Fibroblast of upper back skin (primary cell): ENCODE results near the gene TP53BP1.

ENCODE experiments used
- DNase-seq: peaks from one replicate; pipeline ENCODE4 v3.0.0-alpha.2; 2013

TP53BP1 gene, protein sequence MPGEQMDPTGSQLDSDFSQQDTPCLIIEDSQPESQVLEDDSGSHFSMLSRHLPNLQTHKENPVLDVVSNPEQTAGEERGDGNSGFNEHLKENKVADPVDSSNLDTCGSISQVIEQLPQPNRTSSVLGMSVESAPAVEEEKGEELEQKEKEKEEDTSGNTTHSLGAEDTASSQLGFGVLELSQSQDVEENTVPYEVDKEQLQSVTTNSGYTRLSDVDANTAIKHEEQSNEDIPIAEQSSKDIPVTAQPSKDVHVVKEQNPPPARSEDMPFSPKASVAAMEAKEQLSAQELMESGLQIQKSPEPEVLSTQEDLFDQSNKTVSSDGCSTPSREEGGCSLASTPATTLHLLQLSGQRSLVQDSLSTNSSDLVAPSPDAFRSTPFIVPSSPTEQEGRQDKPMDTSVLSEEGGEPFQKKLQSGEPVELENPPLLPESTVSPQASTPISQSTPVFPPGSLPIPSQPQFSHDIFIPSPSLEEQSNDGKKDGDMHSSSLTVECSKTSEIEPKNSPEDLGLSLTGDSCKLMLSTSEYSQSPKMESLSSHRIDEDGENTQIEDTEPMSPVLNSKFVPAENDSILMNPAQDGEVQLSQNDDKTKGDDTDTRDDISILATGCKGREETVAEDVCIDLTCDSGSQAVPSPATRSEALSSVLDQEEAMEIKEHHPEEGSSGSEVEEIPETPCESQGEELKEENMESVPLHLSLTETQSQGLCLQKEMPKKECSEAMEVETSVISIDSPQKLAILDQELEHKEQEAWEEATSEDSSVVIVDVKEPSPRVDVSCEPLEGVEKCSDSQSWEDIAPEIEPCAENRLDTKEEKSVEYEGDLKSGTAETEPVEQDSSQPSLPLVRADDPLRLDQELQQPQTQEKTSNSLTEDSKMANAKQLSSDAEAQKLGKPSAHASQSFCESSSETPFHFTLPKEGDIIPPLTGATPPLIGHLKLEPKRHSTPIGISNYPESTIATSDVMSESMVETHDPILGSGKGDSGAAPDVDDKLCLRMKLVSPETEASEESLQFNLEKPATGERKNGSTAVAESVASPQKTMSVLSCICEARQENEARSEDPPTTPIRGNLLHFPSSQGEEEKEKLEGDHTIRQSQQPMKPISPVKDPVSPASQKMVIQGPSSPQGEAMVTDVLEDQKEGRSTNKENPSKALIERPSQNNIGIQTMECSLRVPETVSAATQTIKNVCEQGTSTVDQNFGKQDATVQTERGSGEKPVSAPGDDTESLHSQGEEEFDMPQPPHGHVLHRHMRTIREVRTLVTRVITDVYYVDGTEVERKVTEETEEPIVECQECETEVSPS (N-terminal part only)

DNA sequence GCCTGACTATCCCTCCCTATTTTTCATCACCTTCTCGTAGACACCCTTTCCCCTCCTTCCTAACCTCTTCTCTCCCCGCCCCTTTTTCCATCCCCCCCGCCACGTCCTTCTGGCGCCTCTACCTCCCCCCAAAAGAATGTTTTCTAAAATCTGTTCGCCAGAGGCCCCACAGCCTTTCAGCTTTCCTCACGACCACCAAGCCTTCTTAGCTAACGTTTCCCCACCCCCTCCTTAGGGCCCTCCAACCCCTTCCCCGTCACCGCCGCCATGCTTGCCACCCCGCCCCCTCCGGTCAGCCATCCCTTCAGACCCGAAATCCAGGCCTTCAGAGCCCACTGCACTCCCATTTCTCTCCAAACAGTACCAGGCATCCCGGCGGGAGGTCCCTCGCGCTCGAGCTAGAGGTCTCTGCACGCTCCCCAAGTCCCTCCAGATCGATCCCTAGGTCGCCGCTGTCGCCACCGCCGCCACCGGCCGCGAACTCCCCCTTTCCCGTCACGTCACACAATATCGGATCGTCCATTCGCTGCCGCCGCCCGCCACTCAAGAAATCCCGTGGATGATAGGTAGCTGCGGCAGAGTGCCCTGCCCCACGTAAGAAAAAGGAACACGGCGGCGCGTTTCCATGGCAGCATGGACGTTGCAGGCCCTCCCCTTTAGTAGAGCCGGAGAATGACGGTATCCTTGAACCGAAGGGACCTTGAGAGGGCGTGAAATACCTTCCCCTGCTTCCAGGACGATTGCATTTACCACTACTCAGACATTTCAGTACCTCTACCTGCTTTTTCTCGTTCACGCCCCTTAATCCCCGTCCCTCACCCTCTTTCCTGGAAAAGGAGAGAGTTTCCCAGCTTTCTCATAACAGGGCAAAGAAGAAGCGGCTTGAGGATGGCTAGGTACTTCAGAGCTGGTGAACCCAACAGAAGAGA is at the start of gene TP53BP1:
TP53BP1 (minus strand) TSS at position 484 of the 929 bp plus-strand sequence; CDS start at position 371, 113 bp downstream.
- DNase-seq: peak; percentile 95

DNA sequence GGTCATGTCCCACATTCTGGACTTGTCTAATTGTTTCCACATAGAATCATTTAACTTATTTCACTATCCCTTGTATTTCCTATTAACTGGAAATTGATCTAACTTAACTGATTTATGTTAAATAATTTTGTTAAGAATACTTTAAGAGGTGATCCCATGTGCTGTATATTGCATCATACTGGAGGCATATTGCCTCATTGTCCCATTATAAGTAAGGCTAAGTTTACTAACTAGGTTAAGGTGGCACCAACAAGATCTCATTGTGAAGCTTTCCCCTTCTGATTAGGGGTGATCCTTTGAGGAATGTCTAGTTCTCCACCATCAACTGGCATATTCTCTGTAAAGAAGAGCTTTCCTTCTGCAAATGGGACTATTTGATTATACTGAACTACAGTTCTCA is 48.8 kb upstream of the TP53BP1 start:
- no peak for DNase-seq

DNA sequence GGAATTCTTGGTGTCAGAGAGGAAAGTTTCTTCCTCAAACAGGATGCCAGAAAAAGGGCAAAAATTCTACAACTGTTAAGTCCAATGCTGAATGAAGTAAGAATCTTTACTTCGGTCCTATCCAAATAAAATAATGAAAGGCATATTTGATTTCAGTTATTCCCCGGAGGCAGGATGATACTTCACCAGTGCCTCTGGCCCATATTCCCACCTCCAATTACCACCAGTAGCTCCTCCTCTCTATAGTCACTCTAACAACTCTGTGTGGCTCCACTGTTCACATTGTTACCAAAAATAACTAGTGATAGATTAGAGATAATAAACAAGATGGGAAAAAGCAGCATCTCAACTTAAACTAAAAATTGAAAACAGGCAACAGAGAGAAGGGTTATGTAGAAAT is 45.1 kb upstream of the TP53BP1 start:
- DNase-seq: no peak

DNA sequence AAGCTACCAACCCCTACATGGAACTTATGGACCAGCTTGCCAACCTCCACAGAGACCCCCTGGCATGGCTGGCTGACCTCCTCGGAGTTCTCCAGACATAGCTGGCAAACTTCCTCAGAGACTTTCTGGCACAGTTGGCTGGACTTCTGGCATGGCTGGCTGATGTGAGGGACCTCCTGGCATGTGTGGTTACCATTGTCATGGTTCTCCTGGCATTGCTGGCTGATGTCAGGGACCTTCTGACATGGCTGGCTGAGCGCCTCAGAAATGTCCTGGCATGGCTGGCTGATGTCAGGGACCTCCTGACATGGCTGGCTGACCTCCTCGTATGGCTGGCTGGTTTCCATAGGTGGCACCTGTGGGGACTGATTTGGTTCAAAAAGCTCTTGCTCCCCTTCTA is 41.9 kb upstream of the TP53BP1 start:
- no peak for DNase-seq

DNA sequence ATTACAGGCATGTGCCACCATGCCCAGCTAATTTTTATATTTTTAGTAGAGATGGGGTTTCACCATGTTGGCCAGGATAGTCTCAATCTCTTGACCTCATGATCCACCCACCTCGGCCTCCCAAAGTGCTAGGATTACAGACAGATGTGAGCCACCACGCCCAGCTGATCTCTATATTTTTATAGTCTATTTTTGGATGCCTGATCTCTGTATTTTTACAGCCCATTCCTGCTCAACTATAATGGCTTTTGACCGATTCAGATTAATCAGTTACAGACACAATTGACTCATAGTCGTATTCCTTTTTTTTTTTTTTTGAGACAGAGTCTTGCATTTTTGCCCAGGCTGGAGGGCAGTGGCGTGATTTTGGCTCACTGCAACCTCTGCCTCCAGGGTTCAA is 39.9 kb upstream of the TP53BP1 start:
- peak; percentile 36 for DNase-seq

DNA sequence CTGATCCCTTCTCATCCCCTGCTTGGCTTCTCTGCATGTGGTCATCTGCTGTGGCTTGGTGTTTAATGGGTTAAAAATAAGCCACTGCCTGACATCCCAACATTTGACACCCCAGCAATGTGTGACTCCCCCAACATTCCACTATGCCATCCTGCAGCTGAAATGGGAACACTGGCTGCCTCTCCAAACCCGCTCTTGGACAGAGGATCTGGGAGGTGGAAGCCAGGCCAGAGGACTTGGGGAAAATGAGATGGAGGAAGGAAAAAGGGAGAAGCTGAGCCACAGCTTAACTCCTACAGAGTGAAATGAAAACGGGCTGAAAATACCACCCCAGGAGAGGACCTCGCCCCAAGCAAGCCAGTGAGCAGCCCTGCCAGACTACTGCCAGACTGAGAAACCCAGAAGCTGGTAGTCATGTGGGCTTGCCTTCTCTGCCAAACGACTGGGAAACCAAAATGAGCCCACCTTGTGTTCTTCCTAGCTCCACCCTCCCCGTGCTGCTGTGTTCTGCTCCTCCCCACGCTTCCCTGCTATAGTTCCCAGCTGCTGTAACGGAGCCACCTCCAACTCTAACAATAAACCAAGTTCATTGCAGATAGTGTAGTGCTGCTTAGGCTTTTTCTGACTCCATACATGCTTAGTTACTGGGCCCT is 38.2 kb upstream of the TP53BP1 start:
- DNase-seq: no peak

DNA sequence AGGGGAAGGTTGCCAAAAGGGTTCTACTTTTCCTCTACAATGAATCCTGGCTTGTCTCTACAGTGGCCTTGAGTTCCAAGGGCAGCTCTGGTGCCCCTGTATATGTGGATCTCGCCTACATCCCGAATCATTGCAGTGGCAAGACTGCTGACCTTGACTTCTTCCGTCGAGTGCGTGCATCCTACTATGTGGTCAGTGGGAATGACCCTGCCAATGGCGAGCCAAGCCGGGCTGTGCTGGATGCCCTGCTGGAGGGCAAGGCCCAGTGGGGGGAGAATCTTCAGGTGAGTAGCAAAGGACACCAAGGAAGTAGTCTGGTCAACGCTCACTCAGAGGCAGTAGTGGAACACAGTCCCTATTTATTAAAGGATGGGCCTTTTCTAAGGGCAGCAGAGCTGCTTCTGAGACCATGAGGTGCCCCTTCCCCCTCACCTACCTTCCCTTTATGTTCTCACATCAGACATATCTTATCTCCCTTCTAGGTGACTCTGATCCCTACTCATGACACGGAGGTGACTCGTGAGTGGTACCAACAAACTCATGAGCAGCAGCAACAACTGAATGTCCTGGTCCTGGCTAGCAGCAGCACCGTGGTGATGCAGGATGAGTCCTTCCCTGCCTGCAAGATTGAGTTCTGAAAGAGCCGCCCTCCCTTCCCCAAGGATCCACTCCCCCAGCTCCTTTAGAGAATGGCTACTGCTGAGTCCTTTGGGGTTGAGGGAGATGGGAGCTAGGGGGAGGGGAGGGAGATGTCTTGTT is 36.8 kb upstream of the TP53BP1 start:
- DNase-seq: no peak

DNA sequence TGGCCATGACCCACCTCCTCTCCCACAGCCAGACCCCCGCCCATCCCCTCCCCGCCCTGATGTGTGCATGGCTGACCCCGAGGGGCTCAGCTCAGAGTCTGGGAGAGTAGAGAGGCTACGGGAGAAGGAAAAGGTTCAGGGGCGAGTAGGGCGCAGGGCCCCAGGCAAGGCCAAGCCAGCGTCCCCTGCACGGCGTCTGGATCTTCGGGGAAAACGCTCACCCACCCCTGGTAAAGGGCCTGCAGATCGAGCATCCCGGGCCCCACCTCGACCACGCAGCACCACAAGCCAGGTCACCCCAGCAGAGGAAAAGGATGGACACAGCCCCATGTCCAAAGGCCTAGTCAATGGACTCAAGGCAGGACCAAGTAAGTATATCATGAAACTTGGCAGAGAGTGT is 36.2 kb upstream of the TP53BP1 start:
- DNase-seq: no peak

DNA sequence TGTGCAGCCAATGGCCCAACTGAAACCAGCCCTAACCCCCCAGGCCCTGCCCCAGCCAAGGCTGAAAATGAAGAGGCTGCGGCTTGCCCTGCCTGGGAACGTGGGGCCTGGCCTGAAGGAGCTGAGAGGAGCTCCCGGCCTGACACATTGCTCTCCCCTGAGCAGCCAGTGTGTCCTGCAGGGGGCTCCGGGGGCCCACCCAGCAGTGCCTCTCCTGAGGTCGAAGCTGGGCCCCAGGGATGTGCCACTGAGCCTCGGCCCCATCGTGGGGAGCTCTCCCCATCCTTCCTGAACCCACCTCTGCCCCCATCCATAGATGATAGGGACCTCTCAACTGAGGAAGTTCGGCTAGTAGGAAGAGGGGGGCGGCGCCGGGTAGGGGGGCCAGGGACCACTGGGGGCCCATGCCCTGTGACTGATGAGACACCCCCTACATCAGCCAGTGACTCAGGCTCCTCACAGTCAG is 35.6 kb upstream of the TP53BP1 start:
- DNase-seq: no peak

DNA sequence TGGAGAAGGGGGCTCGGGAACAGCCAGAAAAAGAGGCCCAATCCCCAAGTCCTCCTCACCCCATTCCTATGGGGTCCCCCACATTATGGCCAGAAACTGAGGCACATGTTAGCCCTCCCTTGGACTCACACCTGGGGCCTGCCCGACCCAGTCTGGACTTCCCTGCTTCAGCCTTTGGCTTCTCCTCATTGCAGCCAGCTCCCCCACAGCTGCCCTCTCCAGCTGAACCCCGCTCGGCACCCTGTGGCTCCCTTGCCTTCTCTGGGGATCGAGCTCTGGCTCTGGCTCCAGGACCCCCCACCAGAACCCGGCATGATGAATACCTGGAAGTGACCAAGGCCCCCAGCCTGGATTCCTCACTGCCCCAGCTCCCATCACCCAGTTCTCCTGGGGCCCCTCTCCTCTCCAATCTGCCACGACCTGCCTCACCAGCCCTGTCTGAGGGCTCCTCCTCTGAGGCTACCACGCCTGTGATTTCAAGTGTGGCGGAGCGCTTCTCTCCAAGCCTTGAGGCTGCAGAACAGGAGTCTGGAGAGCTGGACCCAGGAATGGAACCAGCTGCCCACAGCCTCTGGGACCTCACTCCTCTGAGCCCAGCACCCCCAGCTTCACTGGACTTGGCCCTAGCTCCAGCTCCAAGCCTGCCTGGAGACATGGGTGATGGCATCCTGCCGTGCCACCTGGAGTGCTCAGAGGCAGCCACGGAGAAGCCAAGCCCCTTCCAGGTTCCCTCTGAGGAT is 35.0 kb upstream of the TP53BP1 start:
- DNase-seq: no peak

DNA sequence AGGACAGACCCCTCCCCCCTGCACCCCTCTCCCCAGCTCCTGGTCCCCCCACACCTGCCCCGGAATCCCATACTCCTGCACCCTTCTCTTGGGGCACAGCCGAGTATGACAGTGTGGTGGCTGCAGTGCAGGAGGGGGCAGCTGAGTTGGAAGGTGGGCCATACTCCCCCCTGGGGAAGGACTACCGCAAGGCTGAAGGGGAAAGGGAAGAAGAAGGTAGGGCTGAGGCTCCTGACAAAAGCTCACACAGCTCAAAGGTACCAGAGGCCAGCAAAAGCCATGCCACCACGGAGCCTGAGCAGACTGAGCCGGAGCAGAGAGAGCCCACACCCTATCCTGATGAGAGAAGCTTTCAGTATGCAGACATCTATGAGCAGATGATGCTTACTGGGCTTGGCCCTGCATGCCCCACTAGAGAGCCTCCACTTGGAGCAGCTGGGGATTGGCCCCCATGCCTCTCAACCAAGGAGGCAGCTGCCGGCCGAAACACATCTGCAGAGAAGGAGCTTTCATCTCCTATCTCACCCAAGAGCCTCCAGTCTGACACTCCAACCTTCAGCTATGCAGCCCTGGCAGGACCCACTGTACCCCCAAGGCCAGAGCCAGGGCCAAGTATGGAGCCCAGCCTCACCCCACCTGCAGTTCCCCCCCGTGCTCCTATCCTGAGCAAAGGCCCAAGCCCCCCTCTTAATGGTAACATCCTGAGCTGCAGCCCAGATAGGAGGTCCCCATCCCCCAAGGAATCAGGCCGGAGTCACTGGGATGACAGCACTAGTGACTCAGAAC is 34.3 kb upstream of the TP53BP1 start:
- no peak for DNase-seq

DNA sequence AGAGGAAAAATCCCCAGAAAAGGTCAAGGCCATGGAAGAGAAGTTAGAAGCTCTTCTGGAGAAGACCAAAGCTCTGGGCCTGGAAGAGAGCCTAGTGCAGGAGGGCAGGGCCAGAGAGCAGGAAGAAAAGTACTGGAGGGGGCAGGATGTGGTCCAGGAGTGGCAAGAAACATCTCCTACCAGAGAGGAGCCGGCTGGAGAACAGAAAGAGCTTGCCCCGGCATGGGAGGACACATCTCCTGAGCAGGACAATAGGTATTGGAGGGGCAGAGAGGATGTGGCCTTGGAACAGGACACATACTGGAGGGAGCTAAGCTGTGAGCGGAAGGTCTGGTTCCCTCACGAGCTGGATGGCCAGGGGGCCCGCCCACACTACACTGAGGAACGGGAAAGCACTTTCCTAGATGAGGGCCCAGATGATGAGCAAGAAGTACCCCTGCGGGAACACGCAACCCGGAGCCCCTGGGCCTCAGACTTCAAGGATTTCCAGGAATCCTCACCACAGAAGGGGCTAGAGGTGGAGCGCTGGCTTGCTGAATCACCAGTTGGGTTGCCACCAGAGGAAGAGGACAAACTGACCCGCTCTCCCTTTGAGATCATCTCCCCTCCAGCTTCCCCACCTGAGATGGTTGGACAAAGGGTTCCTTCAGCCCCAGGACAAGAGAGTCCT is 33.4 kb upstream of the TP53BP1 start:
- DNase-seq: no peak

DNA sequence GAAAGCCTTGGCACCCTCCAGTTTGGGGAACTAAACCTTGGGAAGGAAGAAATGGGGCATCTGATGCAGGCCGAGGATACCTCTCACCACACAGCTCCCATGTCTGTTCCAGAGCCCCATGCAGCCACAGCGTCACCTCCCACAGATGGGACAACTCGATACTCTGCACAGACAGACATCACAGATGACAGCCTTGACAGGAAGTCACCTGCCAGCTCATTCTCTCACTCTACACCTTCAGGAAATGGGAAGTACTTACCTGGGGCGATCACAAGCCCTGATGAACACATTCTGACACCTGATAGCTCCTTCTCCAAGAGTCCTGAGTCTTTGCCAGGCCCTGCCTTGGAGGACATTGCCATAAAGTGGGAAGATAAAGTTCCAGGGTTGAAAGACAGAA is 32.2 kb upstream of the TP53BP1 start:
- DNase-seq: no peak

DNA sequence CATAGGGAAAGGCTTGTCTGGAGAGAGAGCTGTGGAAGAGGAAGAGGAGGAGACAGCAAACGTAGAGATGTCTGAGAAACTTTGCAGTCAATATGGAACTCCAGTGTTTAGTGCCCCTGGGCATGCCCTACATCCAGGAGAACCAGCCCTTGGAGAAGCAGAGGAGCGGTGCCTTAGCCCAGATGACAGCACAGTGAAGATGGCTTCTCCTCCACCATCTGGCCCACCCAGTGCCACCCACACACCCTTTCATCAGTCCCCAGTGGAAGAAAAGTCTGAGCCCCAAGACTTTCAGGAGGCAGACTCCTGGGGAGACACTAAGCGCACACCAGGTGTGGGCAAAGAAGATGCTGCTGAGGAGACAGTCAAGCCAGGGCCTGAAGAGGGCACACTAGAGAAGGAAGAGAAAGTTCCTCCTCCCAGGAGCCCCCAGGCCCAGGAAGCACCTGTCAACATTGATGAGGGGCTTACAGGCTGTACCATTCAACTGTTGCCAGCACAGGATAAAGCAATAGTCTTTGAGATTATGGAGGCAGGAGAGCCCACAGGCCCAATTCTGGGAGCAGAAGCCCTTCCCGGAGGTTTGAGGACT is 31.4 kb upstream of the TP53BP1 start:
- no peak for DNase-seq

DNA sequence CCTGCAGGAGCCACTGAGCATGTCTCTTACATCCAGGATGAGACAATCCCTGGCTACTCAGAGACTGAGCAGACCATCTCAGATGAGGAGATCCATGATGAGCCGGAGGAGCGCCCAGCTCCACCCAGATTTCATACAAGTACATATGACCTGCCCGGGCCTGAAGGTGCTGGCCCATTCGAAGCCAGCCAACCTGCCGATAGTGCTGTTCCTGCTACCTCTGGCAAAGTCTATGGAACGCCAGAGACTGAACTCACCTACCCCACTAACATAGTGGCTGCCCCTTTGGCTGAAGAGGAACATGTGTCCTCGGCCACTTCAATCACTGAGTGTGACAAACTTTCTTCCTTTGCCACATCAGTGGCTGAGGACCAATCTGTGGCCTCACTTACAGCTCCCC is 30.7 kb upstream of the TP53BP1 start:
- DNase-seq: no peak

DNA sequence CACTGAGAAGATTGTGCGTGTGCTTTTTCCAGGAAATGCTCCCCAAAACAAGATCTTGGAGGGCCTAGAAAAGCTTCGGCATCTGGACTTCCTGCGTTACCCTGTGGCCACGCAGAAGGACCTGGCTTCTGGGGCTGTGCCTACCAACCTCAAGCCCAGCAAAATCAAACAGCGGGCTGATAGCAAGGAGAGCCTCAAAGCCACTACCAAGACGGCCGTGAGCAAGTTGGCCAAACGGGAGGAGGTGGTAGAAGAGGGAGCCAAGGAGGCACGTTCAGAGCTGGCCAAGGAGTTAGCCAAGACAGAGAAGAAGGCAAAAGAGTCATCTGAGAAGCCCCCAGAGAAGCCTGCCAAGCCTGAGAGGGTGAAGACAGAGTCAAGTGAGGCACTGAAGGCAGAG is 29.3 kb upstream of the TP53BP1 start:
- DNase-seq: no peak

DNA sequence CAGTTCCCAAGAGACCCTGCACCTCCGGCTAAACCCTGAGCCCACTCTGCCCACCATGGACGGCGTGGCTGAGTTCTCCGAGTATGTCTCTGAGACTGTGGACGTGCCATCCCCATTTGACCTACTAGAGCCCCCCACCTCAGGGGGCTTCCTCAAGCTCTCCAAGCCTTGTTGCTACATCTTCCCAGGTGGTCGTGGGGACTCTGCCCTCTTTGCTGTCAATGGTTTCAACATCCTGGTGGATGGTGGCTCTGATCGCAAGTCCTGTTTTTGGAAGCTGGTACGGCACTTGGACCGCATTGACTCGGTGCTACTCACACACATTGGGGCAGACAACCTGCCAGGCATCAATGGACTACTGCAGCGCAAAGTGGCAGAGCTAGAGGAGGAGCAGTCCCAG is 28.5 kb upstream of the TP53BP1 start:
- no peak for DNase-seq

DNA sequence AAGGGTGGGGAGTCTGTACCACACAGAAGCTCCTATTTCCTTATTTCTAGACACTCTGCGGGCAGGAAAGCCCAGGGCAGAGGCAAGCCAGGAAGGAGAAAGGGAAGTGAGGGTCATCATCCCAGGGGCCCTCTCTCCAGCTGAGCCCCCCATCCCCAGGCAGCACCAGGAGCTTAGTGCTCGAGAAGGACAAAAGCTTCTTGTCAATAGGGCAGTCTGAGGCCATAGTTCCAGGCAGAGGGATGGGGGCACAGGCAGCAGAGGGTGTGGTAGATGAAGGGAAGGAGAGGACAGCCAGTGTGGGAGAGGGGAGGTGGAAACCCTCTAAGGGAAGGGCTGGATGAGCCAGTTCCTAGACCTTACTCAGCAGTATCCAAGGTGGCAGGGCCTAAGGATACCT is 27.2 kb upstream of the TP53BP1 start:
- no peak for DNase-seq
